Dedifferentiated amniotic fluid mesenchymal stem cell (primary cell): Measurements from ENCODE around the gene CFDP1.
A peak's percentile ranks its signal among the peaks of the same experiment; 100 is the strongest.
"Not testable (repeated sequence)": the region's sequence is repeated elsewhere in the genome, so short reads cannot be mapped to it uniquely, and the experiment has no call there.

ENCODE experiments used
- DNase-seq: peaks from one replicate; pipeline ENCODE4 v3.0.0-alpha.2; 2016; ENCODE audit errors: extremely low spot score

Gene CFDP1

DNA sequence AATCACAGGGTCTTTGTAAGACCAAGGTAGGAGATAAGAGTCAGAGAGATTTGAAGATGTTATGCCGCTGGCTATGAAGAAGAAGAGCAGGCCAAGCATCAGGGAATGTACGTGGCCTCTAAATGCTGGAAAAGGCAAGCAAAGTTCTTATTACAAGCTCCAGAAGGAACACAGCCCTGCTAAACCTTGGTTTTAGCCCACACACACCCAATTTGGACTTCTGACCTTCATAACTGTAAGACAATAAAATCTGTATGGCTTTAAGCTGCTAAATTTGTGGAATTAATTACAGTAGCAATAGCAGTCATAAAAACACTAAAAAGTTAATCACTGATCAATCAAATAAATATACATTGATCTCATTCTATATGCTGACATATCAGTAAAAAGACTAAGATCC, 25.1 kb upstream of the CFDP1 start:
- no peak for DNase-seq

GRCh38 chr16:75458029-75458428, 24.7 kb upstream of the CFDP1 start:
- no peak for DNase-seq

DNA sequence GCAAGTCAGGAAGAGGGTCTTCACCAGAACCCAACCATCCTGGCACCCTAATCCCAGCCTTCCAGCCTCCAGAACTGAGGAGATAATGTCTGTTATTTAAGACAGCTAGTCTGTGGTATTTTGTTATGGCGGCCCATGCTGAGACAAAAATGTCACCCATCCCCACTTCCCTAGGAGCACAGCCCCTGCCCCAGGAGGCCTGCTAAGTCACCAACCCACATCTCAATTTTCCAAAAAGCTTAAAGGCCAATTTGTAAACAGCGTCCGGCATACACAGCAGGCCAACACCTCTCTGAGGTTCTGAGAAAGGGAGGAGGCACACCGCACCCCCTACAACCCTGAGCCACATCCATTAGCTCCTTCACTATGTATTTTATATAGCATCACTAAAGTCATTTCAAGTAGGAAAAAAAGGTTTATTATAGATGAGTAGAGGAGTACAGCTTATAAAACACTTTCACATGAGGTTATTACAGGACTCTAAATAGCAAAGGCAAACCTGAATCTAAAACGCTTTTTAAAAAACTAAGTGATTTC, 24.2 kb upstream of the CFDP1 start:
- no peak for DNase-seq

- DNase-seq = no peak
Measured at GRCh38 chr16:75456971-75457370, 23.7 kb upstream of the CFDP1 start.

DNA sequence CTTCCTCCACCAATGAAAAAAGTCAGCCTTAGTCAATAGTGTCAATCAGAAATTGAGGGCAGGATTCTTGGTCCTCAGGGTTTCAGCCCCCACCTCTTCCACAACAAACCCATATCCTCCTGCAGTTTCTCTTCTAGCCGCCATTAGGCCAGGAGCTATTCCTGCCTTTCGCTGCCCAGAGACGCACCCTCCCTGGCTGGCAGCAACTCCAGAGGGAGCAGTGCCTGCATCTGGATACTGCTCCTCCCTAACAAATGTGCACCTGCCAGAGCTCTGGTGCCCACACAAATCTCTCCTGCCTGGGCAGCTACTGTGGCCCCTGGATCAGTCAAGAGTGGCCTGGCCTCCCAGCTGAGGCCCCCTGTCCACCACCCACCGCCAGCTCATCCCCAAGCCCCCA, 23.2 kb upstream of the CFDP1 start:
- DNase-seq = not testable (repeated sequence)

- DNase-seq = no peak
Measured at GRCh38 chr16:75455677-75456076, 22.4 kb upstream of the CFDP1 start.

- DNase-seq = no peak
Measured at GRCh38 chr16:75452464-75453190, 19.3 kb upstream of the CFDP1 start.

GRCh38 chr16:75446416-75446815, 13.1 kb upstream of the CFDP1 start:
- no peak for DNase-seq

DNA sequence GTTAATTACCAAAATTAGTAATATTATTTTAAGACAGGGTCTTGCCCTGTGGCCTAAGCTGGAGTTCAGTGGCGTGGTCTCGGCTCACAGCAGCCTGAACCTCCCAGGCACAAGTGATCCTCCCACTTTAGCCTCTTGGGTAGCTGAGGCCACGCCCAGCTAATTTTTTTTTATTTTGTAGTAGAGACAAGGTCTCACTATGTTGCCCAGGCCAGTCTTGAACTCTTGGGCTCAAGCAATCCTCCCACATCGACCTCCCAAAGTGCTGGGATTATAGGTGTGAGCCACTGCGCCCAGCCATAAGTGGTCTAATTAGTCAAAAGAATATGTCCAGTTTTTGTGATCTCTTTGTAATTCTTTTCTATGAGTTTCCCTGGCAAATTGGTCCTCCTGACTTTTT, 12.0 kb upstream of the CFDP1 start:
- no peak for DNase-seq

- peak; percentile 46 for DNase-seq
Measured at GRCh38 chr16:75443298-75443697, 10.0 kb upstream of the CFDP1 start.

- DNase-seq = peak; percentile 92
Measured at GRCh38 chr16:75433732-75434413, 570 bp upstream of the CFDP1 start.

GRCh38 chr16:75429621-75430403, 3.5 kb downstream of the CFDP1 start:
- no peak for DNase-seq

GRCh38 chr16:75426524-75426923, 6.8 kb downstream of the CFDP1 start:
- DNase-seq = not testable (repeated sequence)

- not testable (repeated sequence) for DNase-seq
Measured at GRCh38 chr16:75424105-75424762, 9.1 kb downstream of the CFDP1 start.

- DNase-seq = no peak
Measured at GRCh38 chr16:75423723-75424104, 9.6 kb downstream of the CFDP1 start.

GRCh38 chr16:75421820-75422126, 11.5 kb downstream of the CFDP1 start:
- no peak for DNase-seq

GRCh38 chr16:75420987-75421819, 12.1 kb downstream of the CFDP1 start:
- DNase-seq = no peak

- DNase-seq = peak; percentile 27
Measured at GRCh38 chr16:75416904-75417565, 16.3 kb downstream of the CFDP1 start.

DNA sequence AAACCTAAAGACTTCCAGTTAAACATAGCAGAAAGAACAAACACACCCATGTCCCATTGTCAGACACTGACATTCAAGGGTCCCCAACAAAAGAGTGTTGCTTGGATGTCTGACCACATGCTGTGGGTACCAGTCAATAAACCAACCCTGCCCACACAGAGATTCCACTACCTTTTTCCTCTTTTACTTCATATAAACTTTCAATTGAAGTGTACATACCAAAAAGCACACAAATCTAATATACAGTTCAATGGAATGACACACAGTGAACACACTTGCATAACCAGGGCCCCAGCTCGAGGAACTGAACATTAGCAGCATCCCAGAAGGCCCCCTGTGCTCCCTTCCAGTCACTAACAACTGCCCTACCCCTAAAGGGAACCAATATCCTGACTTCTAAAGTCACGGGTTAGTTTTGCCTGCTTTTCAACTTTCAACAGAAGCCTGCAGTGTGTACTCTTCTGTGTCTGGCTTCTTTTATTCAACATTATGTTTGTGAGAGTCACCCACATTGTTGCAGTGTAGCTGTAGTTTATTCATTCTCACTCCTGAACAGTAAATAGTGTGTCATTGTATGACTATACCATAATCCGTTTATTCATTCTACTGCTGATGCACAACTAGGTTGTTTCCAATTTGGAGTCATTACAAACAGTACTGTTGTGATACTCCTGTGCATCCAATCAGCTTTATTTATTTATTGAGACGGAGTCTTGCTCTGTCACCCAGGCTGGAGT, 18.0 kb downstream of the CFDP1 start:
- DNase-seq = no peak

DNA sequence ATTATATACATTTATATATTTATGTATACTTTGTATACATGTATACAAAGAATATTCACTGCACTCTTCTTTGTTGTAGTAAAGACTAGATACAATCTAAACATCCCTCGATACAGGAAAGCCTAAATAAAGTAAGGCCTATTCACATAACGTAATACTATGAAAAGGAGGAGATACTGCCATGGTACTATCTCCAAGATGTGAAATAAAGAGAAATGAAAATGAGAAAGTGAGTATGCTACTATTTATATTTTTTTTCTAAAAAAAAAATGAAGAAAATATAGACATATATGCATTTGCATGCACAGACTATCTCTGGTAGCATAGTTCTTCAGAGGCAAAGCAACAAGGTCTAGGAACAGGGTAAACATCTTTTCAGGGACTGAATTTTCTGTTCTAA, 19.4 kb downstream of the CFDP1 start:
- DNase-seq = no peak
